Stimulated activated CD4-positive, alpha-beta T cell treated with anti-CD3 and anti-CD28 coated beads, Interleukin-1b, Interleukin-23, amount 100 ng/mL, for 24 hours (primary cell): ENCODE data around the gene AHRR.
"Not testable (repeated sequence)": the region's sequence is repeated elsewhere in the genome, so short reads cannot be mapped to it uniquely, and the experiment has no call there.

Source experiments
- DNase-seq, 4 experiments: peaks; one replicate each; pipeline ENCODE4 v3.0.0-alpha.2; 2020; ENCODE audit warnings: low read depth in 4 of 4, low spot score in 1 of 4

Gene AHRR

GRCh38 chr5:410911-411517, 89.5 kb downstream of the AHRR start:
- no peak for DNase-seq

GRCh38 chr5:411728-412127, 90.2 kb downstream of the AHRR start:
- no peak for DNase-seq

GRCh38 chr5:414991-415927, 93.7 kb downstream of the AHRR start:
- not testable (repeated sequence) for DNase-seq

GRCh38 chr5:415928-416635, 94.6 kb downstream of the AHRR start:
- no peak for DNase-seq

- no peak for DNase-seq
Measured at GRCh38 chr5:416636-416960, 95.1 kb downstream of the AHRR start.

GRCh38 chr5:417301-418161, 96.0 kb downstream of the AHRR start:
- no peak for DNase-seq

GRCh38 chr5:418162-419121, 96.9 kb downstream of the AHRR start:
- DNase-seq: no peak

- no peak for DNase-seq
Measured at GRCh38 chr5:419970-420369, 98.5 kb downstream of the AHRR start.

GRCh38 chr5:420632-421286, 99.2 kb downstream of the AHRR start:
- DNase-seq: no peak

GRCh38 chr5:421287-421880, 99.9 kb downstream of the AHRR start:
- no peak for DNase-seq

- no peak for DNase-seq
Measured at GRCh38 chr5:421901-422300, 100.4 kb downstream of the AHRR start.

- no peak for DNase-seq
Measured at GRCh38 chr5:422323-423232, 101.1 kb downstream of the AHRR start.

GRCh38 chr5:423233-423565, 101.7 kb downstream of the AHRR start:
- no peak for DNase-seq

- no peak for DNase-seq
Measured at GRCh38 chr5:423626-424261, 102.2 kb downstream of the AHRR start.

- no peak for DNase-seq
Measured at GRCh38 chr5:424301-425110, 103.0 kb downstream of the AHRR start.

- no peak for DNase-seq
Measured at GRCh38 chr5:425714-426113, 104.2 kb downstream of the AHRR start.
